KMS-11 (cell line): ENCODE measurements around the gene KRTAP12-4.

Experiments used
- H2AFZ ChIP-seq: fragments of 200-600 bp; sonication (generic); 2 replicates; pipeline ENCODE4 v1.6.1; 2016; ENCODE audit warnings: antibody characterized with exemption, mixed run types, low read depth
- H3K27ac ChIP-seq: fragments of 200-600 bp; sonication (generic); 2 replicates; pipeline ENCODE4 v1.6.1; 2016; ENCODE audit warnings: mild to moderate bottlenecking, mixed run types
- H3K27me3 ChIP-seq: fragments of 200-600 bp; sonication (generic); 2 replicates; pipeline ENCODE4 v1.6.1; 2017; ENCODE audit warnings: mild to moderate bottlenecking, low read depth, mixed run types, moderate library complexity; ENCODE audit not compliant: insufficient read depth
- H3K36me3 ChIP-seq: fragments of 200-600 bp; sonication (generic); 2 replicates; pipeline ENCODE4 v1.6.1; 2017; ENCODE audit warnings: mild to moderate bottlenecking, mixed run types; ENCODE audit not compliant: insufficient read depth
- H3K4me1 ChIP-seq: fragments of 200-600 bp; sonication (generic); 2 replicates; pipeline ENCODE4 v1.6.1; 2016; ENCODE audit warnings: mild to moderate bottlenecking, low read depth, mixed run types; ENCODE audit not compliant: poor library complexity, severe bottlenecking
- H3K4me2 ChIP-seq: fragments of 200-600 bp; sonication (generic); 2 replicates; pipeline ENCODE4 v1.7.0; 2016; ENCODE audit warnings: mild to moderate bottlenecking, mixed run types
- H3K4me3 ChIP-seq: fragments of 200-600 bp; sonication (generic); IDR thresholded peaks from 2 replicates; pipeline ENCODE4 v1.6.1; 2017; ENCODE audit warnings: low read depth, low read length, mixed read lengths; ENCODE audit not compliant: insufficient read depth
- H3K79me2 ChIP-seq: fragments of 200-600 bp; sonication (generic); 2 replicates; pipeline ENCODE4 v1.6.1; 2016; ENCODE audit warnings: low read depth, mixed run types; ENCODE audit not compliant: insufficient read depth
- H3K9ac ChIP-seq: fragments of 200-600 bp; sonication (generic); 2 replicates; pipeline ENCODE4 v1.6.1; 2016; ENCODE audit warnings: mild to moderate bottlenecking, mixed run types
- H4K20me1 ChIP-seq: fragments of 200-600 bp; sonication (generic); 2 replicates; pipeline ENCODE4 v1.6.1; 2016; ENCODE audit warnings: mild to moderate bottlenecking, mixed run types; ENCODE audit not compliant: insufficient read depth
- CTCF ChIP-seq: fragments of 200-600 bp; sonication (generic); conservative IDR thresholded peaks from 2 replicates; pipeline ENCODE4 v1.6.1; 2017; ENCODE audit warnings: low read depth, mild to moderate bottlenecking, antibody characterized with exemption, low read length, moderate library complexity, mixed read lengths

The KRTAP12-4 gene

GRCh38 chr21:44684077-44684476 is 29.6 kb upstream of the KRTAP12-4 start:
- peaks cover 61% of the 10 kb centered on the region; the same call in 1 of the 2 replicates for H3K27me3 ChIP-seq
- H3K4me3 ChIP-seq: no peak overlapping the region
- H4K20me1 ChIP-seq: no peaks in the 10 kb centered on the region
- H3K79me2 ChIP-seq: no peaks in the 10 kb centered on the region
- TF ChIP-seq CTCF: no peak
- H3K4me1 ChIP-seq: no peaks in the 10 kb centered on the region
- no peak overlapping the region for H3K4me2 ChIP-seq
- no peaks in the 10 kb centered on the region for H3K36me3 ChIP-seq
- no peak overlapping the region for H3K27ac ChIP-seq
- H3K9ac ChIP-seq: no peak overlapping the region
- H2AFZ ChIP-seq: no peak overlapping the region

GRCh38 chr21:44682580-44683151 is 28.2 kb upstream of the KRTAP12-4 start:
- no peak overlapping the region for H2AFZ ChIP-seq
- H3K36me3 ChIP-seq: no peaks in the 10 kb centered on the region
- no peak overlapping the region for H3K4me2 ChIP-seq
- H3K4me3 ChIP-seq: no peak overlapping the region
- no peak overlapping the region for H3K27ac ChIP-seq
- H3K27me3 ChIP-seq: peaks cover 64% of the 10 kb centered on the region; the same call in 1 of the 2 replicates
- H3K9ac ChIP-seq: no peak overlapping the region
- no peaks in the 10 kb centered on the region for H4K20me1 ChIP-seq
- no peak for TF ChIP-seq CTCF
- H3K79me2 ChIP-seq: no peaks in the 10 kb centered on the region
- H3K4me1 ChIP-seq: no peaks in the 10 kb centered on the region

GRCh38 chr21:44681861-44682579 is 27.6 kb upstream of the KRTAP12-4 start, which contains the start of gene KRTAP12-1:
KRTAP12-1 (minus strand) TSS chr21:44682163; CDS start chr21:44682123, 40 bp downstream.
- Histone ChIP-seq H3K27me3 (peaks cover 71% of the 10 kb centered on the region; the same call in 1 of the 2 replicates), H2AFZ (no peak within 1 kb of the TSS), H3K4me2 (no peak within 1 kb of the TSS), H4K20me1 (no peaks in the 10 kb centered on the region), H3K9ac (no peak within 1 kb of the TSS), H3K4me3 (no peak within 1 kb of the TSS), H3K27ac (no peak within 1 kb of the TSS), H3K36me3 (no peaks in the 10 kb centered on the region), H3K4me1 (no peaks in the 10 kb centered on the region), H3K79me2 (no peaks in the 10 kb centered on the region)
- TF ChIP-seq CTCF: no peak

- H3K4me3 ChIP-seq: no peak overlapping the region
- H3K9ac ChIP-seq: no peak overlapping the region
- H3K27me3 ChIP-seq: peaks cover 79% of the 10 kb centered on the region; the same call in 1 of the 2 replicates
- no peaks in the 10 kb centered on the region for H4K20me1 ChIP-seq
- no peaks in the 10 kb centered on the region for H3K4me1 ChIP-seq
- no peak for TF ChIP-seq CTCF
- H2AFZ ChIP-seq: no peak overlapping the region
- H3K4me2 ChIP-seq: no peak overlapping the region
- no peaks in the 10 kb centered on the region for H3K36me3 ChIP-seq
- no peaks in the 10 kb centered on the region for H3K79me2 ChIP-seq
- H3K27ac ChIP-seq: no peak overlapping the region
Measured at GRCh38 chr21:44681152-44681551, 26.7 kb upstream of the KRTAP12-4 start.
